NCI-H1092 treated with DMSO at 0.1 percent for 48 hours (cell line): ENCODE measurements around the gene P4HTM.
"Not testable (repeated sequence)": the region's sequence is repeated elsewhere in the genome, so short reads cannot be mapped to it uniquely, and the experiment has no call there.

Experiments
- DNase-seq: peaks from one replicate; lab custom pipeline; 2025; lab: John Stamatoyannopoulos, UW

The P4HTM gene

GRCh38 chr3:49007771-49008528 lies 17.9 kb downstream of the P4HTM start:
- peak; percentile 25 for DNase-seq

DNA sequence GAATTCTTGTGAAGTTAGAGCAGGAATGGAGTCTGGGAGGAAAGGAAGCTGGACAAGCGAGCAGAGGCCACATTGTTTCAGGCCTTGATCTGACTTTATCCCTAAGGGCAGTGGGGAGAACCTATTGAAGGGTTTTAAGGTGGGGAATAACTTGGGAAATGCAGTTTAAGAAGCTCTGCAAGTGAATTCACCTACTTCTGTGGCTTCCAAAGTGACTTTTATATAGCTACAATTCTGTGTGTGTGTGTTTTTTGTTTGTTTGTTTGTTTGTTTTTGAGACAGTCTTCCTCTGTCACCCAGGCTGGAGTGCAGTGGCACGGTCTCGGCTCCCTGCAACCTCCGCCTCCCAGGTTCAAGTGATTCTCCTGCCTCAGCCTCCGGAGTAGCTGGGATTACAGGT lies 18.6 kb downstream of the P4HTM start:
- not testable (repeated sequence) for DNase-seq

DNA sequence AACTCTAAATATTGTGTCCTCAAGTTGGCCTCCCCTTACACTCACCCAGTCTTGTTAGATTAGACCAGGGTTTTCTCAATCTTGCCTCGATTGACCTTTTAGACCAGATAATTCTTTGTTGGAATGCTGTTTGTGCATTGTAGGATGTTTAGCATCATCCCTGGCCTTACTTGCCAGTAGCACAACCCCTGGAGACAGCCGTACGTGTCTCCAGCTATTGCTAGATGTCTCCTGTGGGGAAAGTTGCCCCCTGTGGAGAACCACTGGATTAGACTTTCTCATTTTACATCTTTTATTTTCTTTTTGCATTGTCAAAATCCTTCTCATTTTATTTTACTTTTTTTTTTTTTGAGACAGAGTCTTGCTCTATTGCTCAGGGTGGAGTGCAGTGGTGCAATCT lies 19.4 kb downstream of the P4HTM start:
- DNase-seq = no peak

DNA sequence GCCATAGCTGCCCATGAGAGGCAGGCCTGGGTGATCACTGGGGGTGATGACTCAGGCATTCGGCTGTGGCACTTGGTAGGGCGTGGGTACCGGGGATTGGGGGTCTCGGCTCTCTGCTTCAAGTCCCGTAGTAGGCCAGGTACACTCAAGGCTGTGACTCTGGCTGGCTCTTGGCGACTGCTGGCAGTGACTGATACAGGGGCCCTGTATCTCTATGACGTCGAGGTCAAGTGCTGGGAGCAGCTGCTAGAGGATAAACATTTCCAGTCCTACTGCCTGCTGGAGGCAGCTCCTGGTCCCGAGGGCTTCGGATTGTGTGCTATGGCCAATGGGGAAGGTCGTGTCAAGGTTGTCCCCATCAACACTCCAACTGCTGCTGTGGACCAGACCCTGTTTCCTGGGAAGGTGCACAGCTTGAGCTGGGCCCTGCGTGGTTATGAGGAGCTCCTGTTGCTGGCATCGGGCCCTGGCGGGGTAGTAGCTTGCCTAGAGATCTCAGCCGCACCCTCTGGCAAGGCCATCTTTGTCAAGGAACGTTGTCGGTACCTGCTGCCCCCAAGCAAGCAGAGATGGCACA lies 22.5 kb downstream of the P4HTM start:
- DNase-seq = no peak

DNA sequence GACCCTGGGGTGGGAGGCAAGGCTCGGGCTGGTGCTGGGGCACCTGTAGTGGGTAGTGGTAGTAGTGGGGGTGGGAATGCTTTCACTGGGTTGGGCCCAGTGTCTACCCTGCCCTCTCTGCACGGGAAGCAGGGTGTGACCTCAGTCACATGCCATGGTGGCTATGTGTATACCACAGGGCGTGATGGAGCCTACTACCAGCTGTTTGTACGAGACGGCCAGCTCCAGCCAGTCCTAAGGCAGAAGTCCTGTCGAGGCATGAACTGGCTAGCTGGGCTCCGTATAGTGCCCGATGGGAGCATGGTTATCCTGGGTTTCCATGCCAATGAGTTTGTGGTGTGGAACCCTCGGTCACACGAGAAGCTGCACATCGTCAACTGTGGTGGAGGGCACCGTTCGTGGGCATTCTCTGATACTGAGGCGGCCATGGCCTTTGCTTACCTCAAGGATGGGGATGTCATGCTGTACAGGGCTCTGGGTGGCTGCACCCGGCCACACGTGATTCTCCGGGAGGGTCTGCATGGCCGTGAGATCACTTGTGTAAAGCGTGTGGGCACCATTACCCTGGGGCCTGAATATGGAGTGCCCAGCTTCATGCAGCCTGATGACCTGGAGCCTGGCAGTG lies 23.2 kb downstream of the P4HTM start:
- no peak for DNase-seq

DNA sequence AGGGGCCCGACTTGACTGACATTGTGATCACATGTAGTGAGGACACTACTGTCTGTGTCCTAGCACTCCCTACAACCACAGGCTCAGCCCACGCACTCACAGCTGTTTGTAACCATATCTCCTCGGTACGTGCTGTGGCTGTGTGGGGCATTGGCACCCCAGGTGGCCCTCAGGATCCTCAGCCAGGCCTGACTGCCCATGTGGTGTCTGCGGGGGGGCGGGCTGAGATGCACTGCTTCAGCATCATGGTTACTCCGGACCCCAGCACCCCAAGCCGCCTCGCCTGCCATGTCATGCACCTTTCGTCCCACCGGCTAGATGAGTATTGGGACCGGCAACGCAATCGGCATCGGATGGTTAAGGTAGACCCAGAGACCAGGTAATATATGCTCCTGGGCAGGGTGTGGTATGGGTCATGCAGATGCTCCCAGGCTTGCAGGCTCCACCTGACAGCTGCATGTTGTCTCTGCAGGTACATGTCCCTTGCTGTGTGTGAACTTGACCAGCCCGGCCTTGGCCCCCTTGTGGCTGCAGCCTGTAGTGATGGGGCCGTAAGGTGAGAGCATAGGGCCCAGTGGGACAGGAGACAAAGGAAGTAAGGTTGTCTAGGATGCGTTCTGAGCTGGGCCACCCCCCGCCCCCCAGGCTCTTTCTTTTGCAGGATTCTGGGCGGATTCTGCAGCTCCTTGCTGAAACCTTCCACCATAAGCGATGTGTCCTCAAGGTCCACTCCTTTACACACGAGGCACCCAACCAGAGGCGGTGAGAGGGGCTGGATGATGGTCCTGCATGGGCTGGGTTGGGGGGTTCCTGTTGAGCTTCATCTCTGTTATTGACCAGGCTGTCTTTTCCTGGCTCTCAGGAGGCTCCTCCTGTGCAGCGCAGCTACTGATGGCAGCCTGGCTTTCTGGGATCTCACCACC lies 24.0 kb downstream of the P4HTM start:
- no peak for DNase-seq

DNA sequence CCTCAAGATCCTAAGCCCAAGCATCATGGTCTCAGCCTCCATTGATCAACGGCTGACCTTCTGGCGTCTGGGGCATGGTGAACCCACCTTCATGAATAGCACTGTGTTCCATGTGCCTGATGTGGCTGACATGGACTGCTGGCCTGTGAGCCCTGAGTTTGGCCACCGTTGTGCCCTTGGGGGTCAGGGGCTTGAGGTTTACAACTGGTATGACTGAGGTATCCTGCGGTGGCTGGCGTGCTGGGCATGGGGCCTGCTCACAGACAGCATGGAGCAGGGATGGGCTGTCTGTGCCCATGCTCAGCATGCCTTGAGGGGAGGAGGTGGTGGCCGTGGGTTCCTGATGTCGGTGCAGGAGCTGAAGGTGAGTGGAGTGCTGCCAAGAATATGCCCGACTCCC lies 25.0 kb downstream of the P4HTM start:
- no peak for DNase-seq

DNA sequence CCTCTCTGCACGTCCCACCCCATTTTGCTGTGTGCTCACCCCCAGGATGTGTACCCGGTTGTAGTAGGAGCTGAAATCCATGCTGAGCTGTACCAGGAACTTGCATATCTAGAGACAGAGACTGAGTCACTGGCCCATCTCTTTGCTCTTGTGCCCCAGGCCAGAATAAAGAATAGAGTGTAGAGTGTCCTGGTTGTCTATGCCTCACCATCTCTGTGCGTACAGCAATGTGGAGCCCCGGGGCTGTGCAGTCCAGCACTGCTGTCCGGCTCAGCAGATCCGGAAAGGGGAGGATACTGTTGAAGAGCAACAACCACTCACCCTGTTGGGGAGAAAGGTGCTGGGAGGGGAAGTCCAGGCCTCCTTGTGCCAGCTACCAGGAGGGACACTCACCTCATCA lies 25.7 kb downstream of the P4HTM start:
- no peak for DNase-seq

- DNase-seq = no peak
Measured at GRCh38 chr3:49016414-49017228, 26.6 kb downstream of the P4HTM start.

DNA sequence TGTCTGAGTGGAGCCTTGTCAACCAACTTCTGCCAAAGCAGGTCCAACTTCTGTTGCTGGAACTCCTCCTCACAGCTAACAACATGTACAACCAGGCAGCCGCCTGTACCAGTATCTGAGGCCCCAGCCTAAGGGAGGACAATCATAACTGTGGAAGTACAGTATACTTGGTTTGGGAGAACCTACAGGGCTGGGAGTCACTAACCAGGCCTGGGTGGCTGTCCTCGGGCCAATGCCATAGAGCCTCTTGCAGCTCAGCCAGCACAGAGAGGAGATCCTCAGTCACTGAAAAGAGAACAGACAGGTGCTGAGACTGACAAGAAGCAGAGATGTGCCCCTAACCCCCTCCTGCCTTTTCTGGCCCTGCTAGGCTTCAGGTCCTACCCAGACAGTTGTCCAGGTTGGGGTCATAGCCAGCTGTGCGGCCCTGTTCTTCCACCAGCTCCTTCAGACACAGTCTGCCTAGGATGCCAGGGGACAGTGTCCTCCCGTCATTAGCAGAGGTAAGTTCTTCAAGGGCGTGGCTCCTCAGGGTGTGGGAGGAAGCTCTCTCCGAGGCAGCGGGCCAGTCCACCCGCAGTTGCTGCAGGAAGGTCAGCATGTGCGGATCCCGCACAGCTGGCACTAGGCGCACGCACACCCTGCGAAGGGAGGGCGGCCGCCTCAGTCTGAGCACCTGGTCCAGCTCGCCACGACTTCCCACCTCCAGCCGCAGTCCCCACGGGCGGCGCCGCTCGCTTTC lies 27.4 kb downstream of the P4HTM start:
- DNase-seq = peak; percentile 41

GRCh38 chr3:49017971-49018706 lies 28.1 kb downstream of the P4HTM start, which contains the start of gene DALRD3:
DALRD3 (minus strand) TSS chr3:49018580; CDS start chr3:49018564, 16 bp downstream.
- DNase-seq = peak; percentile 70

GRCh38 chr3:49018707-49019006 lies 28.6 kb downstream of the P4HTM start:
- DNase-seq = no peak

DNA sequence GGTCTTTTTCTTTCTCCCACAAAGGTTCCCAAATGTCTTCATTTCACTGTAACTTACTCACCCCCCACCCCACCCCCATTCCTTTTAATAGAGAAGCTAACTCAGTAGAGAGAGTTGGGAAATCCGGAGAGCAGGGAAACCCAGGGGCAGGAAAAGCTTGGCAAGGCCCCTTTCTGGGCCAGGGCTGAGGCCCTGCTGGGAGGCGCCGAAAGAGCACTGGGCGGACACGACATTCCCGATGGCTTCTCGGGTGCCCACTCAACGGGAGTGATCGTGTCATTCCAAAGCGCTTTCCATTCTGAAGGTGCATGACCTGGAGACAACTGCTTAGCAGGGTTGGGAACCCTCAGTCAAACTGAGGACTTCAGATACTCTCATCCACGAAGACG lies 29.9 kb downstream of the P4HTM start:
- DNase-seq = no peak

- DNase-seq = no peak
Measured at GRCh38 chr3:49020330-49021212, 30.5 kb downstream of the P4HTM start.

- peak; percentile 92 for DNase-seq
Measured at GRCh38 chr3:49021213-49021812, 31.3 kb downstream of the P4HTM start.

DNA sequence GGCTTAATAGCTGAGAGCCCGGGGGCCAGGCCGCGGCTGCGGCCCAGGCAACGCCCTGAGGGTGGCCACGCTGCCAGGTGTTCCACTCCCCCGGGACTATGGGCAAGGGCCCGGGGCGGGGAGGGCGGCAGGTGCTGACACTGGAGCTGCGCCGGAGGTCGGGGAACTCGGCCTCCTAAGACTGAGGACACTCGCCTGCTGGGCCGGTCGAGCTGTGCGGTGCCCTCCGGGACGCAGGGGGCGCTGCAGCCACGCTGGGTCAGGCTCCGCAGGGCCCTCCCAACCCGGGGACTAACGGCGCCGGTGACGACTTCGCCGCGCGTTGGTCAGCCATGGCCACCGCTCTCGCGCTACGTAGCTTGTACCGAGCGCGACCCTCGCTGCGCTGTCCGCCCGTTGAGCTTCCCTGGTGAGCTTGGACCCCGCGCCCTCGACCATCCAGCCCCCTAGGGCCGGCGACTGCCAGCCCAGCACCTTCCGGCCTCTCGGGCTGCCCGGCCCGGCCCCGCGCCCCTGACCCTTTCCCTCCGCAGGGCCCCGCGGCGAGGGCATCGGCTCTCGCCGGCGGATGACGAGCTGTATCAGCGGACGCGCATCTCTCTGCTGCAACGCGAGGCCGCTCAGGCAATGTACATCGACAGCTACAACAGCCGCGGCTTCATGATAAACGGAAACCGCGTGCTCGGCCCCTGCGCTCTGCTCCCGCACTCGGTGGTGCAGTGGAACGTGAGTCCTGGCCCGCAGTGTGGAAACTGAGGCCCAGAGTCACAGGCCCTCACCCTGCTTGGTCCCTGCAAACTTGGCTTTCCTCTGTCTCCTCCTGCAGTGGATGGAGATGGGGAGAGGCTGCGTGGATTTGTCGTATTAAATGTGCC lies 32.0 kb downstream of the P4HTM start, which contains the start of gene NDUFAF3:
TSS of gene NDUFAF3 (plus strand) at position 309 of the 875 bp plus-strand sequence. CDS start at position 333, 24 bp downstream.
- peak; percentile 86 for DNase-seq

GRCh38 chr3:49022688-49023171 lies 32.7 kb downstream of the P4HTM start:
- no peak for DNase-seq
